ENCODE measurements around the gene AP2A2. TPM values are rescaled to one million over a fixed set of nuclear protein-coding genes. Genes with fewer than 3 reads are reported as not detected.

The AP2A2 gene
- 10 to 100 TPM; 30.5 to 67.3 (median 45.0) TPM for polyA plus RNA-seq
- long read RNA-seq, donor 1, full-length matches to known transcripts: 6 of 44 reads
- long read RNA-seq, donor 1, partial matches to known transcripts: 38 of 44 reads
- long read RNA-seq, donor 1, other reads (novel, unspliced or antisense): 0 of 44 reads
- long read RNA-seq, donor 2, full-length matches to known transcripts: 3 of 3 reads
- long read RNA-seq, donor 2, partial matches to known transcripts: 0 of 3 reads
- long read RNA-seq, donor 2, other reads (novel, unspliced or antisense): 0 of 3 reads
- long read RNA-seq, donor 3, full-length matches to known transcripts: 5 of 19 reads
- long read RNA-seq, donor 3, partial matches to known transcripts: 14 of 19 reads
- long read RNA-seq, donor 3, other reads (novel, unspliced or antisense): 0 of 19 reads
- long read RNA-seq, donor 4: 0 reads
- long read RNA-seq, donor 5, full-length matches to known transcripts: 2 of 7 reads
- long read RNA-seq, donor 5, partial matches to known transcripts: 5 of 7 reads
- long read RNA-seq, donor 5, other reads (novel, unspliced or antisense): 0 of 7 reads
- long read RNA-seq, donor 6, full-length matches to known transcripts: 6 of 13 reads
- long read RNA-seq, donor 6, partial matches to known transcripts: 7 of 13 reads
- long read RNA-seq, donor 6, other reads (novel, unspliced or antisense): 0 of 13 reads
- long read RNA-seq, donor 7: 0 reads
- long read RNA-seq, donor 8: 0 reads
- long read RNA-seq, donor 9, full-length matches to known transcripts: 2 of 2 reads
- long read RNA-seq, donor 9, partial matches to known transcripts: 0 of 2 reads
- long read RNA-seq, donor 9, other reads (novel, unspliced or antisense): 0 of 2 reads
- long read RNA-seq, donor 10, full-length matches to known transcripts: 2 of 9 reads
- long read RNA-seq, donor 10, partial matches to known transcripts: 7 of 9 reads
- long read RNA-seq, donor 10, other reads (novel, unspliced or antisense): 0 of 9 reads

GRCh38 chr11:925496-926301 lies at the start of gene AP2A2:
TSS of gene AP2A2 (plus strand) at chr11:925870. CDS start at chr11:926022, 152 bp downstream.
- H3K36me3 ChIP-seq (ENCODE audit: control insufficient read depth in 3 of 3, insufficient read depth in 2 of 3, low read depth in 1 of 3, low read length in 3 of 3): peaks cover 0 to 21% (median 0%) of the 10 kb centered on the region in 3 donors
- no peaks in the 10 kb centered on the region for H3K9me3 ChIP-seq (ENCODE audit: control insufficient read depth in 2 of 2, insufficient read depth in 1 of 2, low read depth in 1 of 2, low read length in 1 of 2)
- no peaks in the 10 kb centered on the region for H3K27me3 ChIP-seq (ENCODE audit: control insufficient read depth in 3 of 3, insufficient read depth in 3 of 3, low read length in 3 of 3)
- DNase-seq: peak; percentile 87 to 95
- H3K4me3 ChIP-seq (ENCODE audit: low read depth in 1 of 3, low read length in 3 of 3): peak within 1 kb of the TSS; percentile 78 to 95 (median 85)
- peaks cover 0 to 32% (median 7%) of the 10 kb centered on the region in 3 donors for H3K4me1 ChIP-seq (ENCODE audit: control insufficient read depth in 3 of 3, insufficient read depth in 2 of 3, low read depth in 1 of 3, low read length in 2 of 3)
- no peak for FAIRE-seq
- 4 to 10% (median 6%) methylated on average over 50 to 124 of the region's 124 CpGs for WGBS, 3 donors
- H3K27ac ChIP-seq (ENCODE audit: low read depth in 1 of 3, low read length in 2 of 3): peak within 1 kb of the TSS; percentile 80 to 93 (median 90)

- DNase-seq (no peak), FAIRE-seq (no peak)
- no peaks in the 10 kb centered on the region for H3K27me3 ChIP-seq (ENCODE audit: control insufficient read depth in 3 of 3, insufficient read depth in 3 of 3, low read length in 3 of 3)
- no peaks in the 10 kb centered on the region for H3K9me3 ChIP-seq (ENCODE audit: control insufficient read depth in 2 of 2, insufficient read depth in 1 of 2, low read depth in 1 of 2, low read length in 1 of 2)
- no peak overlapping the region for H3K27ac ChIP-seq (ENCODE audit: low read depth in 1 of 3, low read length in 2 of 3)
- WGBS, 3 donors: 72 to 83% (median 75%) methylated on average over 12 of the region's 12 CpGs
- H3K4me1 ChIP-seq (ENCODE audit: control insufficient read depth in 3 of 3, insufficient read depth in 2 of 3, low read depth in 1 of 3, low read length in 2 of 3): no peaks in the 10 kb centered on the region
- H3K4me3 ChIP-seq (ENCODE audit: low read depth in 1 of 3, low read length in 3 of 3): no peak overlapping the region
- H3K36me3 ChIP-seq (ENCODE audit: control insufficient read depth in 3 of 3, insufficient read depth in 2 of 3, low read depth in 1 of 3, low read length in 3 of 3): peaks cover 0 to 74% (median 0%) of the 10 kb centered on the region in 3 donors
Observed at GRCh38 chr11:876545-876944, 49.1 kb upstream of the AP2A2 start.

GRCh38 chr11:877565-877964 lies 48.1 kb upstream of the AP2A2 start:
- H3K36me3 ChIP-seq (ENCODE audit: control insufficient read depth in 3 of 3, insufficient read depth in 2 of 3, low read depth in 1 of 3, low read length in 3 of 3): peaks cover 0 to 74% (median 0%) of the 10 kb centered on the region in 3 donors
- no peaks in the 10 kb centered on the region for H3K9me3 ChIP-seq (ENCODE audit: control insufficient read depth in 2 of 2, insufficient read depth in 1 of 2, low read depth in 1 of 2, low read length in 1 of 2)
- no peaks in the 10 kb centered on the region for H3K27me3 ChIP-seq (ENCODE audit: control insufficient read depth in 3 of 3, insufficient read depth in 3 of 3, low read length in 3 of 3)
- FAIRE-seq: no peak
- DNase-seq: no peak
- H3K4me1 ChIP-seq (ENCODE audit: control insufficient read depth in 3 of 3, insufficient read depth in 2 of 3, low read depth in 1 of 3, low read length in 2 of 3): no peaks in the 10 kb centered on the region
- 93 to 98% (median 97%) methylated on average over 10 to 11 of the region's 11 CpGs for WGBS, 3 donors
- no peak overlapping the region for H3K4me3 ChIP-seq (ENCODE audit: low read depth in 1 of 3, low read length in 3 of 3)
- no peak overlapping the region for H3K27ac ChIP-seq (ENCODE audit: low read depth in 1 of 3, low read length in 2 of 3)

GRCh38 chr11:880447-880846 lies 45.2 kb upstream of the AP2A2 start:
- 83 to 89% (median 88%) methylated on average over 13 to 14 of the region's 14 CpGs for WGBS, 3 donors

GRCh38 chr11:882596-882995 lies 43.1 kb upstream of the AP2A2 start:
- Histone ChIP-seq H3K9me3 (ENCODE audit: control insufficient read depth in 2 of 2, insufficient read depth in 1 of 2, low read depth in 1 of 2, low read length in 1 of 2) (no peaks in the 10 kb centered on the region), H3K4me1 (ENCODE audit: control insufficient read depth in 3 of 3, insufficient read depth in 2 of 3, low read depth in 1 of 3, low read length in 2 of 3) (no peaks in the 10 kb centered on the region), H3K36me3 (ENCODE audit: control insufficient read depth in 3 of 3, insufficient read depth in 2 of 3, low read depth in 1 of 3, low read length in 3 of 3) (peaks cover 0 to 80% (median 4%) of the 10 kb centered on the region in 3 donors), H3K27ac (ENCODE audit: low read depth in 1 of 3, low read length in 2 of 3) (no peak overlapping the region), H3K4me3 (ENCODE audit: low read depth in 1 of 3, low read length in 3 of 3) (no peak overlapping the region), H3K27me3 (ENCODE audit: control insufficient read depth in 3 of 3, insufficient read depth in 3 of 3, low read length in 3 of 3) (no peaks in the 10 kb centered on the region)
- FAIRE-seq (no peak), DNase-seq (no peak)
- 86 to 94% (median 88%) methylated on average over 14 of the region's 14 CpGs for WGBS, 3 donors

More at GRCh38 chr11:880447-880846, 45.2 kb upstream of the AP2A2 start:
- no peak for FAIRE-seq
- no peaks in the 10 kb centered on the region for H3K27me3 ChIP-seq (ENCODE audit: control insufficient read depth in 3 of 3, insufficient read depth in 3 of 3, low read length in 3 of 3)
- DNase-seq: no peak
- H3K27ac ChIP-seq (ENCODE audit: low read depth in 1 of 3, low read length in 2 of 3): no peak overlapping the region
- no peaks in the 10 kb centered on the region for H3K4me1 ChIP-seq (ENCODE audit: control insufficient read depth in 3 of 3, insufficient read depth in 2 of 3, low read depth in 1 of 3, low read length in 2 of 3)
- no peak overlapping the region for H3K4me3 ChIP-seq (ENCODE audit: low read depth in 1 of 3, low read length in 3 of 3)
- H3K36me3 ChIP-seq (ENCODE audit: control insufficient read depth in 3 of 3, insufficient read depth in 2 of 3, low read depth in 1 of 3, low read length in 3 of 3): peaks cover 0 to 84% (median 4%) of the 10 kb centered on the region in 3 donors
- H3K9me3 ChIP-seq (ENCODE audit: control insufficient read depth in 2 of 2, insufficient read depth in 1 of 2, low read depth in 1 of 2, low read length in 1 of 2): no peaks in the 10 kb centered on the region

- H3K4me3 ChIP-seq (ENCODE audit: low read depth in 1 of 3, low read length in 3 of 3): no peak overlapping the region
- DNase-seq (no peak), FAIRE-seq (no peak)
- H3K9me3 ChIP-seq (ENCODE audit: control insufficient read depth in 2 of 2, insufficient read depth in 1 of 2, low read depth in 1 of 2, low read length in 1 of 2): no peaks in the 10 kb centered on the region
- peaks cover 0 to 84% (median 4%) of the 10 kb centered on the region in 3 donors for H3K36me3 ChIP-seq (ENCODE audit: control insufficient read depth in 3 of 3, insufficient read depth in 2 of 3, low read depth in 1 of 3, low read length in 3 of 3)
- WGBS, 3 donors: 82 to 92% (median 88%) methylated on average over 8 to 10 of the region's 10 CpGs
- no peaks in the 10 kb centered on the region for H3K4me1 ChIP-seq (ENCODE audit: control insufficient read depth in 3 of 3, insufficient read depth in 2 of 3, low read depth in 1 of 3, low read length in 2 of 3)
- no peak overlapping the region for H3K27ac ChIP-seq (ENCODE audit: low read depth in 1 of 3, low read length in 2 of 3)
- no peaks in the 10 kb centered on the region for H3K27me3 ChIP-seq (ENCODE audit: control insufficient read depth in 3 of 3, insufficient read depth in 3 of 3, low read length in 3 of 3)
Observed at GRCh38 chr11:883527-883926, 42.1 kb upstream of the AP2A2 start.

GRCh38 chr11:884578-885070 lies 41.0 kb upstream of the AP2A2 start:
- no peak for FAIRE-seq
- H3K36me3 ChIP-seq (ENCODE audit: control insufficient read depth in 3 of 3, insufficient read depth in 2 of 3, low read depth in 1 of 3, low read length in 3 of 3): peaks cover 0 to 88% (median 4%) of the 10 kb centered on the region in 3 donors

More at GRCh38 chr11:884578-885070, 41.0 kb upstream of the AP2A2 start:
- no peaks in the 10 kb centered on the region for H3K4me1 ChIP-seq (ENCODE audit: control insufficient read depth in 3 of 3, insufficient read depth in 2 of 3, low read depth in 1 of 3, low read length in 2 of 3)
- no peak overlapping the region for H3K27ac ChIP-seq (ENCODE audit: low read depth in 1 of 3, low read length in 2 of 3)
- H3K4me3 ChIP-seq (ENCODE audit: low read depth in 1 of 3, low read length in 3 of 3): no peak overlapping the region
- H3K9me3 ChIP-seq (ENCODE audit: control insufficient read depth in 2 of 2, insufficient read depth in 1 of 2, low read depth in 1 of 2, low read length in 1 of 2): no peaks in the 10 kb centered on the region
- WGBS, 3 donors: 88 to 89% (median 88%) methylated on average over 15 to 16 of the region's 16 CpGs
- no peak for DNase-seq
- no peaks in the 10 kb centered on the region for H3K27me3 ChIP-seq (ENCODE audit: control insufficient read depth in 3 of 3, insufficient read depth in 3 of 3, low read length in 3 of 3)

Measured in small intestine (tissue), 16 donors.